ENCODE results near the gene ASF1B.

DNA sequence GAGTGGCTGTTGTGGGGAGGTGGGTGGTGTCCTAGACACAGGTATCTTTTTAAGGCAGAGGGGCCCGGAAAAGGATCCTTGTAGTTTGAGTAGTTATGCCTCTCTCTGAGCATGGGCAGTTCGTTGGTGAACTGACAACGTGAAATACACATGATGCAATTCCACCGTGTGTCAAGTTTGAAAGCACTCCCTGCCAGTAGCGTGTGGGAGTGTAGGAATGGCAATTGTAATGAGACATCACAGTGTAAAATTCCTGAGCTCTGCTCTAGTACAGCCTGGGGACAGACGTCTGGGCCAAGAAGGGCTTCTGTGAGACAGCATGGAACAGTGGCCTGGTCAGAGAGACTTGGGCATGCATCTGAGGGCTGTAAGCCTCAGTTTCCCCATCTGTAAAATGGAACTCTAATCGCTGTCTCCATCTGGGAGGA, 10.4 kb upstream of the ASF1B start:
- TF ChIP-seq, protein P1, sequence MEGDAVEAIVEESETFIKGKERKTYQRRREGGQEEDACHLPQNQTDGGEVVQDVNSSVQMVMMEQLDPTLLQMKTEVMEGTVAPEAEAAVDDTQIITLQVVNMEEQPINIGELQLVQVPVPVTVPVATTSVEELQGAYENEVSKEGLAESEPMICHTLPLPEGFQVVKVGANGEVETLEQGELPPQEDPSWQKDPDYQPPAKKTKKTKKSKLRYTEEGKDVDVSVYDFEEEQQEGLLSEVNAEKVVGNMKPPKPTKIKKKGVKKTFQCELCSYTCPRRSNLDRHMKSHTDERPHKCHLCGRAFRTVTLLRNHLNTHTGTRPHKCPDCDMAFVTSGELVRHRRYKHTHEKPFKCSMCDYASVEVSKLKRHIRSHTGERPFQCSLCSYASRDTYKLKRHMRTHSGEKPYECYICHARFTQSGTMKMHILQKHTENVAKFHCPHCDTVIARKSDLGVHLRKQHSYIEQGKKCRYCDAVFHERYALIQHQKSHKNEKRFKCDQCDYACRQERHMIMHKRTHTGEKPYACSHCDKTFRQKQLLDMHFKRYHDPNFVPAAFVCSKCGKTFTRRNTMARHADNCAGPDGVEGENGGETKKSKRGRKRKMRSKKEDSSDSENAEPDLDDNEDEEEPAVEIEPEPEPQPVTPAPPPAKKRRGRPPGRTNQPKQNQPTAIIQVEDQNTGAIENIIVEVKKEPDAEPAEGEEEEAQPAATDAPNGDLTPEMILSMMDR (conservative IDR thresholded peaks at IDR 0.05) = no peak
- TF ChIP-seq ZFX (IDR thresholded peaks at IDR 0.05) = no peak
